GM10266 (cell line): ENCODE measurements around the gene ZNF813.
"Not testable (repeated sequence)": the region's sequence is repeated elsewhere in the genome, so short reads cannot be mapped to it uniquely, and the experiment has no call there.

Experiments
- DNase-seq: peaks from one replicate; pipeline ENCODE4 v3.0.0; 2012; ENCODE audit errors: extremely low spot score
- CTCF ChIP-seq: IDR thresholded peaks from 2 replicates; pipeline ENCODE4 v1.5.1; 2012; ENCODE audit warnings: mild to moderate bottlenecking, low read depth; ENCODE audit not compliant: control insufficient read depth, insufficient read depth; ENCODE audit errors: missing control alignments

Gene ZNF813

GRCh38 chr19:53507523-53508442, 40.2 kb downstream of the ZNF813 start:
- no peak for DNase-seq
- TF ChIP-seq CTCF = no peak

- no peak for DNase-seq
- TF ChIP-seq CTCF = no peak
These were observed 41.9 kb downstream of the ZNF813 start for GRCh38 chr19:53509443-53509842.

- no peak for TF ChIP-seq CTCF
- DNase-seq = no peak
These were observed 42.3 kb downstream of the ZNF813 start for GRCh38 chr19:53509845-53510244.

GRCh38 chr19:53511357-53511756, 43.8 kb downstream of the ZNF813 start:
- no peak for DNase-seq
- no peak for TF ChIP-seq CTCF

GRCh38 chr19:53511933-53512374, 44.4 kb downstream of the ZNF813 start:
- peak; percentile 37 for TF ChIP-seq CTCF
- no peak for DNase-seq

- DNase-seq = not testable (repeated sequence)
These were observed 47.5 kb downstream of the ZNF813 start for GRCh38 chr19:53515047-53515446.

GRCh38 chr19:53517114-53517741, 49.7 kb downstream of the ZNF813 start:
- no peak for DNase-seq
- TF ChIP-seq CTCF = no peak
